GDM1 (cell line): ENCODE data around the gene DDB1.

Source experiments
- DNase-seq: peaks from one replicate; lab custom pipeline; 2025; lab: John Stamatoyannopoulos, UW

The DDB1 gene

DNA sequence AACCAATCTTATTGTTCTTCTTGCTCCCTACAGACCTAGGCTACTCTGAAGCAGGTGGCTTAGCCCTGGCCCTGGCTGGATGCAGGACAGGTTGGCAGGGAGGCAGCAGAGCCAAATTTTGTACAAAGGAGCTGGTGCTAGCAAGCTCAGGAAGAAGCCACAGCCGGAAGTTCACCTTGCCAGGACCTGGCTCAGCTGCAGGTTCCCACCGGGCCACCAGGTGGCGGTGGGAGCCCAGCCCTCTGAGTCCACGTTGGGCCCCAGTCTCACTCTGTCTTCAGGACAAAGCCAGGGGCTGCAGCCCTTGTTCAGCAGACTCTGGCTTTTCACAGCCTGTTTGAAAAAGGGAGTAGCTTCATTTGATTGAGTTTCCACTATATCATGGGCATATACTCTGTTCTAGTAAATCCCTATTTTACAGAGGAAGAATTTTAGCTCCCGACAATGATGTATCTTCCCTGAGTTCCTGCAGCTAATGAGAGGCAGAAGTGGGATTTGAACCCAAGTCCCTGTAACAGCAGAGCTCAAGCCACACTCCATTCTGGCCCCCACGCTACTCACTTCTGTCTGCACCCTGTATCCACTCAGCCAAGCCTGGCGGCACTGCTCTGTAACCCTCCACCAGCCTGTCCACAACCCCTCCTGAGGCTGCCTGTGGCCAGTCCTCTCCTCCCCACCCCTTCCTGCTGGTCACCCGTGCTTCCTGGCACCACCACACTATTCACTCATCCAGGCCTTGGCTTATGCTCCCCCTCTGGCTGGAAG lies 3.4 kb upstream of the DDB1 start:
- DNase-seq, result peak; percentile 77

DNA sequence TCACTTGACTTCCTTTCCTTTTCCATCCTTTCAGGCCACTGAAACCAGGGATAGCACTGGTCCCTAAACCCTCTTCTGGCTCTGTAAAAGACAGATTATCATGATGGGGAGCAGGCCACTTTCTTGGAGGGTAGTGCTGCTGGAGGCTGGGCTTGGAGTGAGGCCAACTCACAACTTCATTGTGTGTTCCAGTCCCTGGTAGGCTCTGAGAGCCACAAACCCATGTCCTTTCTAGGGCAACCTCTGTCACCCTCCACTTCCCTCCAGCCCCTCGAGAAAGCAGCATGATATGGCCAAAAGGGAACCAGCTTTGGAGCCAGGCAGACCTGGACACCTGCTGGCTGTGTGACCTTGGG lies 2.4 kb upstream of the DDB1 start:
- no peak for DNase-seq

DNA sequence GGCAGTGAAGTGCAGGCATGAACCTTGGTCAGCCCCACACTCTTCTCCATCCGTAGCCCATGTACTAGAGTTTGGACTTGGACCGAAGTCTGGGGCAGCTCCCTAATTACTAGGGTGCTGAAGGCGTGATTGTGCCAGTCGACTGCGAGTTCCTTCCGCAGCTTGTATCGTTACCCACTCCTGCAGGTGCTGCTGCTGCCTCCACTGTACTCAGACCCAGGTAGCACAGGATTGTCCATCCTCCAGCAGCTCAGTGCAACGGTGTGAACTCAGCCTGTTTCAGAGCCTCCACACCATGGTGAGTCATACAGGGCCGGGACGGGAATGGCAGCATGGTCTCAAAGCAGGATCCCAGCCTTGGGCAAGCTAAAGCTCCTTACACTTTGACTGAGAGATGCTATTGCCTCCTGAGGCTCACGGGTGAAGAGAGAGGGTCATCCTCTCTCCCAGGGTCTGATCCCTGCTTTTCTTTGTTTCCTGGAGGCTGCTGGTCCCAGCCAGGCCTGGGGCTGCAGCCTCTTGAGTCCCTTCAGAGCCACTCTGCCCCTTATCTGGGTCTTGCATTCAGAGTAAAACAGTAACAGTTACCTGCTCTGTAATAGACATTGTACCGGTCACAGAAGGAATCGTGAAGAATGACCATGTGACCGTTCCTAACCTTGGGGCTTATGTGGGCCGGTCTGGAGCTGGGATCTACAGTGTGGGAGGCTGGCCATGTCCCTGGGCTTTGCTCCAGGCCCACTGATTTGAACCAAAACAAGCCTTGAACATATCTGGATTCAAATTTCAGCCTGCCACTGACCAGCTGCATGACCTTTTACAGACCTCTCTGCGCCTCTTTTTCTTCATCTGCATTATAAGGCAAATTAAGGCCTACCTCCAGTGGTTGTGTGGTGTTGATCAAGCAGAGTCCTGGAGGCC lies 1.8 kb upstream of the DDB1 start:
- DNase-seq, result no peak

DNA sequence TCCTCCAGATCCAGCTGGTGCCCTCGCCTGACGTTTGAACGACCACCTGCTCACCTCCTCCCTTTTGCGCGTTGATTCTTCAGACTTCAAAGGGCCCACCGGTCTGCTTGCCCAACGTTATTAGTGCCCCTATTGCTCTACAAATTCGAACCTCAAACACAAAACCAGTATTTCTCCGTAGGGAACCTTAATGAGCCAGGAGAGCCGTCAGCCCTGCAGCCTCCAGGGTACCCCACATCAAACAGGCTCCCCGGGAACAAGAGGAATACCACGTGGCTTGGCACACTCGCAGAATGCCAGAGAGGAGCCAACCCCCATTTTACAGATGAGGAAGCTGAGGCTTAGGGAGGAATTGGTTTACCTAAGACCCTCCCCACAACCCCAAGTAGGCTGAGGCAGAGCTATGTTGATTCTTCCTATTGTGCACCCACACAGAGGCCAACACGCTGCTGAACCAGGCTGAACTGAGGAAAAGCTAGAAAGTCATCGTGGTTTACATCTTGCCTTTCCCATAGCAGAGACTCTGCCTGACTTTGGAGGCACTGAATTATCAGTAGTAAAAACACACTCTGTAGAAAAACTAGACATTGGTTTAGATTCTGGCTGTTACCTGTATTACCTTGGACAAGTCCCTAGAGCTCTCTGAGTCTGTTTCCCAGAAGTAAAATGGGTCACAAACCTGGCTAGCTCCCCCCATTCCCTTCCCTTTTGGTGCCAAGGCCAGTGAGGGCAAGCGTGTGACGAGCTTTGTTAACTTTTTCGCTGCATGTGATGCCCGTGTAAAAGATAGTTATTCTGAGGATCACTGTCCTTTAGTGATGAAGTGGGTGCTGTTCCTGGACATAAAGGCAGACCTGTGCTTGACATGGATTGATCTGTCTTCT lies 887 bp upstream of the DDB1 start:
- peak; percentile 5 for DNase-seq

DNA sequence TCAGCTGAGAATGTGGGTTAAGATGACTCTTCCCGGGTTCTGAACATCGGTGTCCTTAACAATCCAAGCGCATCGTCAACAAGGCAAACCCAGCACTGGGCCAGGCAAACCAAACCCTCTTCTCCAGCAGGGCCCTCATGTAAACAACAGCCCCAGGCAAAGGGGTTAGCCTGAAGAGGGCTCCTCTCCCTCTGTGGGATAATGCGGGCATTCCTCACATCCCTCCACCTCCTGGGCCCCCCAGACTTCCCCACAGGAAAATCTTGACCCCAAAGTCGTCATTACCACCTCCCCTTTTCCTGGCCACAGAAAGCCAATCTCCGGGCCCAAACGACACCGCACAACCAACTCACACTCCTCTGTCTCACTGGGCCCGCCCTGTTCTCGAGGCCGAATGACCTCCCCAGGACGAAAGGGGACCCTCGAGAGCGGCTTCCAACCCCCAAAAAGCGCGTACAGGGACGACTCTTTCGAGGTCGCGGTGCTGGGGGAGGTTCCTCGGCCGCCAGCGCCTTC lies 566 bp downstream of the DDB1 start:
- no peak for DNase-seq

DNA sequence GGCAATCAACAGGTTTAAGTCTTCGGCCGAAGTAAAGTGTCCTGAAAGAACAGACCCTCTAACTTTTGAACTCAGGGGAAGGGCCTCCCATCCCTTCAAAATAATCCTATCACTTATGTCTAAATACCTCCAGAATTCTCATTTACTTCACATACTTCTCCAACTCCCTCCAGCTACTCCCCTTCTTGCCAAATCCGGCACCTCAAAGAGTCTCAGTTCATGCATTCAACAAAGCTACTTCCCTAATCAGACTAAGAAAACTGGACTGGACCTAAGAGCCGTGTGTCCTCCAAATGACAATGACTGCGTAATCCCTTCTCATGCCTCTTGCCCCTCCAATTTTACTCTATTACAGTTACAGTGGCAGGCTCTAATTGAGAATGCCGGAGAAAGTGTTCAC lies 1.3 kb downstream of the DDB1 start:
- no peak for DNase-seq

DNA sequence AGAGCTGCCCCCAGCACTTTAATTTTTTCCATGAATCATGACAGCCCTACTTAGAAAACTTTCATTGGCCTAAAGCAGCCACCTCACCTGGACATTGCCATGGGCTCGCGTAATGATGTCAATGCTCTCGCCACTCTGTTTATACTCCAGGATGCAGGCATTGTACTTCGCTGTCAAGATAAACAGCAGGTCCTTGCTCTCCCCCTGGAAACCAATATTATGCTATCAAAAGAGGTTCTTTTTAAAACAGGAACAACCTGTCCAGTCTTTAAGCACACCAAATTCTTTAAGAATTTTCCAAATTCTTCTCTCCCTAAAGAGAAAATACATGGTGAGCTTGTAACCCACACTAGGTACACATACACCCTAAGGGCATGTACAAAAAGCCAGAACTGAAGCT lies 3.0 kb downstream of the DDB1 start:
- DNase-seq, result no peak

DNA sequence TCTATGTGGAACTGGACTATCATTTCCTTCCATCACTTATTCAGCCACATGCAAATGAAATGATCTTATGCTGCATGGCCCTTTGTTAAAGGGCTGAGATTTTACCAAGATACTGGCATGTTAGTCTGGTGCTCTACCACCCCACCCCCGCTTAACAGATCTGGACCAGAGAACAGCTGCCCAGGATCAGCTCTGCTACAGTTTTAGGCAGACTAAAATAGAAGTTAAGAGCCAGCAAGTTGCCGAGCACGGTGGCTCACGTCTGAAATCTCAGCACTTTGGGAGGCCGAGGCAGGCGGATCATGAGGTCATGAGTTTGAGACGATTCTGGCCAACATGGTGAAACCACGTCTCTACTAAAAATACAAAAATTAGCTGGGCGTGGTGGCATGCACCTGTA lies 4.6 kb downstream of the DDB1 start:
- DNase-seq, result no peak

DNA sequence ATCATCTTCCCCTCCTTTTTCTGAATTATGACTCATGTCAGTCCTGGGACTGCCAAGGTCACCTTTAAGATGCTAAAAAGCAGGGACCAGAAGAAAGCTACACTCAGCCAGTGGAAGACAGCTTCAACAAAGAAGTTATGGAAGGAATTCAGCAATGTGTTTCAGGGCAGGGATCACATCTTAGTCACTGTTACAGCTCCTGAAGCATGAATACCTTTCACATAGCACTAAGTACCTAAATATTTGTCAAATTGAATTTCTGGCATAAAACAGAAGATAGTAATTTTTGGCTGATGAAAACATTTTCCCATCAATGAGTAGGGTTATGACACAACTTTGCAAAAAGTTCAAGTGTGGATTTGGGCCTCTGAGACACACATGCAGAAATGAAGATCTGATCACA lies 5.2 kb downstream of the DDB1 start:
- DNase-seq, result no peak

DNA sequence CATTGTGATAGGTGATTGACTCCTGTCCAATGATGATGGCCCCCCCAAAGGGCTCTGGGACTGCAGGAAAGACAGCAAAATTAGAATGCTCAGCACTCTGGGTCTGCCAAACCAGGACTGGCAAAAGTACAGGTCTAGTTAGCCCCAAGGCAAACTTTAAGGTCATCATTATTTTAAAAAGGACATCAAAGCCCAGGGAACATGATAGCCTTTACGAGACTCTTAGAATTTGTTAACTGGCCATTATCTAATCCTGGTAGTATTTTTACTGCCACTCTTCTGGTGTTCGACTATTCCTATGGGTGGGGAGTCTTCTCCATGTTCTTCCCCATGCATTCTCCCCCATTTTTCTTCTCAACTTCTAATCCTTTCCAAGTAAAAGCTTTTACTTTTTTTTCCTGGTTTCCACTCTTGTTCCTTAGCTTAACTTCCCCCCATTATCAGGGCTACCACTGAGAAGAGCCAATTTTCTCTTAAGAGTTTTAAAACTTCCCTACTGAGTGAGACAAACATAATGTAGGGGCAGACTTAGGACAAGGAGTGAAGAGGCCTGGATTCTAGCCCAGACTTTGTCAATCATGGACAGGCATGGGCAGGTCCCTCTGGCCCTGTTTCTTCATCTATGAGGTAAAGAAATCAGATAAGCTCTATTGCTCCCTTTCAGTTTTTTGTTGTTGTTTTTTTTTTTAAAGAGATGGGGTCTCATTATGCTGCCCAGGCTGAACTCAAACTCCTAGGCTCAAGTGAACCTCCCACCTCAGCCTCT lies 7.1 kb downstream of the DDB1 start:
- no peak for DNase-seq

DNA sequence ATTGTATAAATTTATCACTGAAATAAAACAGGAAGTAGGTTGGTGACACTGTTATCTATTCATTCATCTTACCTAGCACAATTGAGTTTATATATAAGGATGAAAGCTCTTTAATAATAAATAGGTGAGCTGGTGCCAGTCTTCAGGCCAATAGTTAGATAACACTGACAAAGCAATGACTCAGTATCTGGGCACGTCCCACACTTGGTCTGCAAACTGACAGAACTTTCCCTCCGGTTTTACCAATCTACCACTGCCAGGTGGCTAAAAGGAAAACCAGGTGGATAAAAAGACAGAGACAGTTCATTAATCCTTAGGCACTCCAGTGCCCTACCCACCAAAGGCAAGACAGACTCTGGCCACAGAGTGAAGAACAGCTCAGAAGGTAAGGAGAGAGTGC lies 17.6 kb downstream of the DDB1 start:
- no peak for DNase-seq

DNA sequence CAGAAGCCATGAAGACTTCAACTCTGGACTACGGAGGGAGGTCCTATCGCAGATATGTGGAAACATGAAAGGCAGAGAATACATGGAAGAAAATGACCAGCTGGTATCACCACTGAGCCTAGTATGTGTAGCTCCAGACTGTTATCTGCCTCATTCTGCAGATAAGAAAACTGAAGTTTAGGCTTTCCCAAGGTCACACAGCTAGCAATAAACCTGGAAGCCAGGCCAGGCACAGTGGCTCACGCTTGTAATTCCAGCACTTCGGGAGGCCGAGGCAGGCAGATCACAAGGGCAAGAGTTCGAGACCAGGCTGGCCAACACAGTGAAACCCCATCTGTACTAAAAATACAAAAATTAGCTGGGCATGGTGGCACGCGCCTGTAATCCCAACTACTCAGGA lies 22.2 kb downstream of the DDB1 start:
- DNase-seq, result no peak

DNA sequence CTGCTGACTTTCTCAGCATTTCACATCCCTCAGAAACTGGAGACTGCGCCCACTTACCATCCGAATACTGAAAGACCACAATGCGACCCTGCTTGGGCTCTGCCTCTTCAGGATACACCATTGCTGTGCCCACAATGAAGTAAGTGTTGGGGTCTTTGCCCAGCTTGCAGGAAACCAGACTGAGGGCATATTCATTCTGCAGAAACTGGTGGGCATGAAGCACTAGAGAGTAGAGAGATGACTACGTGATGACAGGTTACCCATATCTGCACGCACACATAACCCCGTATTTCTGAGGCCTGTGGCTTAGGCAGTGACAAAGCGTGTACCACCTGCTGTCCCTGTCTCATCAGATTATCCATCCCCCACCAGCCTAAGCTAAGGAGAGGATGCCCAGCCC lies 23.2 kb downstream of the DDB1 start:
- no peak for DNase-seq

DNA sequence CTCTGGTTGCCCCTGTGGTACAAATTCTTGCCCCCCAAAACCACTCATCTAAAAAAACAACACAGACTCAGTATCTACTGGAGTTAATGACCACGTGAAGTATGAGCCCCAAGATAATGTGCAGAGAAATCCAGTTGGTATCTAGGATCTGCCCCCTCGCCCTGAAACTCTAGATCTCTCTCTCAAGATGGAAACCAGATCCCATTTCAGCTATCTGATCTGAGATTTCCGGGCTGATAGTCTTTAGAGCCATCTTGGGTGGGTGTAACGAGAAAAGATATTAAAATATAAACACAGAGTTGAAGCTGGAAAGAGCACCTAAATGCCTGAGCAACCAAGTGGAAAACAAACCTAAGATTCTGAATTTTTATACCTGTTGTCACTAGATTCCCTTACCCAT lies 23.8 kb downstream of the DDB1 start:
- no peak for DNase-seq

DNA sequence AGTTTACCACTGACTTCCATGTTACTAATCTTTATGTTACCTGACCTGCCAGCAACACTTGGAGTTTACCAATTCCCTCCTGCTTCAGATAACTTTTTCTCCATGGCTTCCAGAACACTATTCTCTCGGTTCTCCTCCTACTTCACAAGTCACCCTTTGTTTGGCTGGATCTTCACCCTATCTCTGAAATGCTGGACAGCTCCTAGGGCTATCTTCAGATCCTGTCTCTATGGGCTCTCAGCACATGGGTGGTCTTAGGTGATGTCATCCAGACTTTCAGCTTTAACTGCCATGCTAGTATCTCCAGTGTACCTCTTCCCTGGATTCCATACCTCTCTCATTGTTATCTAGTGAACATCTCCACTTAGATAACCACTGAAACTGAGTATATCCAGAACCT lies 25.6 kb downstream of the DDB1 start:
- no peak for DNase-seq

DNA sequence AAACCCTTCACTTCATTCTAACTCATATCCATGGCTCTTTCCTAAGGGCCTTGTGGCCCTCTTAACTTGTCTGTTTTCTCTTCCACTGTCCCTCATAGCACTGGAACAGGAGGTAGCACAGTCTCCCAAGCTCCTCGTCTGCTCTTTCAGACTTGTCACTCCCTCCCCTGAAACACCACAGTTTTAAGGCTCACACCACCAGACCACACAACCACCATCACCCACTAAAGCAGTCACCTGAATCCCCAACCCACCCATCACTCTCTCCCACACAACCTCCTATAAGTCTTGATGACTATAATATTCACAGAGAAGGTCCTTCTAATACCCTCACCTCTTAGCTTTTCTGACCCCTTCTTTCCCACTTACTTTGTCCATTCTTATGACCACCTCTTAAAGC lies 26.7 kb downstream of the DDB1 start:
- no peak for DNase-seq

DNA sequence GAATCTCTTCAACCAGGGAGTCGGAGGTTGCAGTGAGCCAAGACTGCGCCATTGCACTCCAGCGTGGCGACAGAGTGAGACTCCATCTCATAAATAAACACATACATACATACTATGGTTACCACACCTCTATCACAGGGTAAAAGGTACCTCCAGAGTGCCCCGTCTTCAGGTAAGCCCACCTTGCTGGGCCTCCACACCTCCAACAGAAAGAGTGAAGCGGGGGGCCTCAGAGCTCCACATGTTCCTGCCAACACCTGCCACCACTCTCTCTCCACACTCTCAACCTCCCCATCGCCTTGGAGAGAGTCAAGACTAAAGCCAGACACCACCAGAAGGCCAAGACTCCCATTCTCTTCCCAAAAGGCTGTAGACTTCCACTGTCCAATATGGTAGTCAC lies 27.5 kb downstream of the DDB1 start:
- DNase-seq, result no peak

DNA sequence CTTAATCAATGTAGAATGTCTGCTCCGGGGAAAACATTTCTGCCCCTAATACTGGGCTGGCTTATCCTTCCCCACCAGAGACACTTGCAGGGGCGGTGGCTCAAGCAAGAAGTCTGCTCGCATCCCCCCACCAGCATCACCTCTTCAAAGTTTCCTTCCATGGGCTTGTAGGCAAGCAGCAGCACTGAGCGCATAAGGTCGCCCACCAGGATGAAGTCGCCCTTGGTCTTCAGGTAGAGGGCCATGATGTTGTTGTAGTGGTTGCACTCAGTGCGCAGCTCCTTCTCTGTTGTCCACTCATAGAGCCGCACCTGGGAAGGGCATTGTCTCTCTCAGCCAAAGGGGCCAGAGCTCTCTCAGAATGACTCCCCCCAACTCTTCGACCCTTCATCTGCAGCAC lies 29.2 kb downstream of the DDB1 start:
- DNase-seq, result no peak

DNA sequence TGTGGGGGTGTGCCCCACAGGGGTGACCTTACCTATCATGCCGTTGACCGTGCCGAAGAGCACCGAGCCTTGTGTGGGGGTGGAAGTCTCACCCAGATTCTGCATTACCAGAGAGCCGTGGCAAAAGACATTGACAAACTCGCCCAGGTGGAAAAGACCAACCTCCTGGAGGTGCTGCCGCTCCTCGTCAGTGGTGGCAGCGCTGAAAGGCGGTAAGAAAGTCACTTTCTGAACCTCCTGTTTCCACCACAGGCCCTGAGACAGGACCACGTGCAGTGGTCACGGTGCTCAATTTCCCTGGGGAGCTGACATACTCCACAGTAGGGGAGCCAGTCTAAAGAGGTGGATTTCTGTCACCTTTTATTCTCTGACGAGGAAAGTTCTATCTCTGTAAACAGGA lies 30.4 kb downstream of the DDB1 start:
- no peak for DNase-seq

DNA sequence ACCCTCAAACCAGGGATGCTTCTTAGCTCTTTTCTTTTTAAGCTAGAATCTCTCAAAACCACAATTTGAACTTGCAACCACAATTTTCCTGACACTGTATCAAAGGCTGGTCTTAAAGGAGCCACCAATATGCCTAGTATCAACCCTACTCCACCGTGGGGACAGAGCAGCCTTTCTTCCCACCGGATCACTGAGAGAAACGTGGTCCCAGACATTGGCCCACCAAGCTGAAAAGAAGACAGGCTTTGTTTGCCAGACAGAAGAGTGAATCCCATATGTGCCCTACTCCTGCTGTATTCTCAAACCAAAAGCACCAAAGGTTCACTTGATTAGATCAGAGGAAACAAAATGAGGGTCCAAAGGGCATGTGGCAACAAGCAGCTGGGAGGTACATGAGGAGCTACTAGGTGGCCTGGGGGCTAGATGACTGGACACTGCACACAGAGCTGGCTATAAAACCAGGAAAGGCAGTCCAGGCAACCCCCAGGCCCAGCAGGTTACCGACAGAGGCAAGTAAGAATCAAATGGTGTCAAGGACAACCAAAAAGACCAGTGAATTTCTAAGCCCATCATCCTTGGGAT lies 34.2 kb downstream of the DDB1 start:
- DNase-seq, result no peak

DNA sequence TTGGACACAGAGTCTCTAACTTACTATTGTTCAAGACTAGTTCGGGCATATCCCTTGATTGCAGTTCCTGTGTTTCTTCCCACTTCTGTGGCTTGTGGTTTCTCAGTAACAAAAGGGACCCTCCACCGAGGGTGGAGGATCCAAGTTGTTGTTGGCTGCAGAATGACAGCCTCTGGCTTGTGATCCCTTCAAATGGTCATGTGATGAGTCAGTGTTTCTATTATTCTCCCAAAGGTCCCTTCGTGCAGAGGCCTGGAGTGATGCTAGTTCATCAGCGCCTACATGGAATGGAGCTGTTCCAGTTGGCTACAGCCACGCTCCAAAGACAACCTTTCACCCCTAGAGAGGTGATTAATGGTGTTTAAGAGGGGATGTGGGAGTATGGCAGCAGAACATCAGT lies 35.2 kb downstream of the DDB1 start:
- DNase-seq, result peak; percentile 65
